ENCODE measurements around the gene ABHD3.
"Not testable (repeated sequence)": the region's sequence is repeated elsewhere in the genome, so short reads cannot be mapped to it uniquely, and the experiment has no call there.

ABHD3 gene

DNA sequence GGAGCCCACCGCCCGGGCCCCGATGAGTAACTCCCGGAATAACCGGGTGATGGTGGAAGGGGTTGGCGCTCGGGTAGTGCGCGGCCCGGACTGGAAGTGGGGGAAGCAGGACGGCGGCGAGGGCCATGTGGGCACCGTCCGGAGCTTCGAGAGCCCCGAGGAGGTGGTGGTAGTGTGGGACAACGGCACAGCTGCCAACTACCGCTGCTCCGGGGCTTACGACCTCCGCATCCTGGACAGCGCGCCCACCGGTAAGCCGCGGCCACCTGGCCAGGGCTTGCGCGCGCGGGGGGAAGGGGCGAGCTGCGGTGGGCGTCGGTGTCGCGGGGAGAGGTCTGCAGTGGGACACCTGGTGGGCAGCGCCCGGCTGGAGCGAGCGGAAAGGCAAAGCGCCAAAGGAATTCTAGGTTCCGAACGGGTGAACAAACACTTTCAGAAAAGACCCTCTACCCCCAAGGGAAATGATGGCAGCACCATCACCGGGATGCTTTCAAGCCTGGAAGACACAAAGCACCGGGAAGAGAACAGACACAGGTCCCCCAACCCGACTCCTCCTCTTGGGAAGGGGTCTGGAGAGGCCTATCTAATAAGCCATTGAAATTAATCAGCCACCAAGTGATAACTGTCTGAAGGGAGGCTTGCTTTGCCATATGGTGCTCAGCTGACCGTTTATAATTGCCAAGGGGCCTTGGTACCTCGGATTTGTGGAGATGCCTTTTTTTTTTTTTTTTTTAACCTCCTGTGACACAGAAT, 37.2 kb upstream of the ABHD3 start:
- DNase-seq (ENCODE audit: low spot score), result no peak
- TF ChIP-seq, protein P1, sequence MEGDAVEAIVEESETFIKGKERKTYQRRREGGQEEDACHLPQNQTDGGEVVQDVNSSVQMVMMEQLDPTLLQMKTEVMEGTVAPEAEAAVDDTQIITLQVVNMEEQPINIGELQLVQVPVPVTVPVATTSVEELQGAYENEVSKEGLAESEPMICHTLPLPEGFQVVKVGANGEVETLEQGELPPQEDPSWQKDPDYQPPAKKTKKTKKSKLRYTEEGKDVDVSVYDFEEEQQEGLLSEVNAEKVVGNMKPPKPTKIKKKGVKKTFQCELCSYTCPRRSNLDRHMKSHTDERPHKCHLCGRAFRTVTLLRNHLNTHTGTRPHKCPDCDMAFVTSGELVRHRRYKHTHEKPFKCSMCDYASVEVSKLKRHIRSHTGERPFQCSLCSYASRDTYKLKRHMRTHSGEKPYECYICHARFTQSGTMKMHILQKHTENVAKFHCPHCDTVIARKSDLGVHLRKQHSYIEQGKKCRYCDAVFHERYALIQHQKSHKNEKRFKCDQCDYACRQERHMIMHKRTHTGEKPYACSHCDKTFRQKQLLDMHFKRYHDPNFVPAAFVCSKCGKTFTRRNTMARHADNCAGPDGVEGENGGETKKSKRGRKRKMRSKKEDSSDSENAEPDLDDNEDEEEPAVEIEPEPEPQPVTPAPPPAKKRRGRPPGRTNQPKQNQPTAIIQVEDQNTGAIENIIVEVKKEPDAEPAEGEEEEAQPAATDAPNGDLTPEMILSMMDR (IDR thresholded peaks at IDR 0.05; ENCODE audit: extremely low read depth, missing control alignments), result no peak

DNA sequence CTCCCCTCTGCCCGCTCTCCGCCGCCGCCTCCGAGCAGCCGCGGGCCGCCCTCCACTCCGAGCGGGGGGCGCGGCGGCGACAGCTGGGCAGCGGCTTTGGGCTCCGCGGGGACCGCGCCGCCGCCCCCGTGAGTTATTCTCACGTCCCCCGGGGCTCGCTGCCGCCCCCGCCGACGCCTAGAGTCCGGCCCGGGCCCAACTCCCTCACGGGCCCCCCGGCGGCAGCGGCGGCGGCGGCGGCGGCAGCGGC, 36.7 kb upstream of the ABHD3 start:
- TF ChIP-seq, protein P1 (IDR thresholded peaks at IDR 0.05; ENCODE audit: extremely low read depth, missing control alignments), result no peak
- no peak for DNase-seq (ENCODE audit: low spot score)

DNA sequence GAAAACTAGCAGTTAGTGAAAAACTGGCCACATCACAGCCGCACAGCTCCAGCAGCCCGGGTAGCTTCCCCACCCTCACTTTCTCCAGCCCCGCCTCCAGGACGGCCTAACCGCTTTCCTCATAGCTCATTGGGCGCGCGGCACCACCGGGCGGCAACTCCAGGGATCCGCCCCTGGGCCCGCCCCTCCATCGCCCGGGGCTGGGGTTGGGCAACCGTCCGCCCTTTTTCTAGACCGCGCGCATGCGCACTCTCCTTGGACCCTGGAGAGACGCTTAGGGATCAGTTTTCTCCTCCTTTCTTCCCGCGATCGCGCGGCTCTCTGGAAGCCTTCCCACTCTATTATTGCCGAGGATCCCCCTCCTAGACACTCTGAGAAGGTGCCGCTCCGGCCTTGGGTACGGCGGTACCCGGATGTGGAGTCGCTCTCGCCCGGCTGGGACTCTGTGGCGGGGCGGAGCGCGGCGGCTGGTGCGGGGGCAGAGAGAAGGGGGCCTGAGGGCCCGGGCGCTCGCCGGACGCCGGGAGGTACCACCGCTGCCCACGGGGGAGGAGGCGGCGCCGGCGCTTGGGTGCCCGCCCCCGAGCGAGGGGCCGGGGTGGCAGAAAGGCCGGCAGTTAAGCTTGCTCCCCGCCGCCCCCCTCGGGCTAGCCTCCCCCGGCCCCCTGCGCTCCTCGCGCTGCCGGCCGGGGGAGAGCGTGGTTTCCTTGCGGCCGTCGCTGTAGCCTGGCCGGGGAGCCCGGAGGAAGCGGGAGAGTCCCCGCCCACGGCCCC, 36.2 kb upstream of the ABHD3 start, which contains the start of gene MIB1:
MIB1 (plus strand) TSS at position 255 of the 774 bp plus-strand sequence. CDS start 792 bp downstream, outside the sequence.
- peak; percentile 96 for DNase-seq (ENCODE audit: low spot score)
- TF ChIP-seq, protein P1 (IDR thresholded peaks at IDR 0.05; ENCODE audit: extremely low read depth, missing control alignments), result no peak

DNA sequence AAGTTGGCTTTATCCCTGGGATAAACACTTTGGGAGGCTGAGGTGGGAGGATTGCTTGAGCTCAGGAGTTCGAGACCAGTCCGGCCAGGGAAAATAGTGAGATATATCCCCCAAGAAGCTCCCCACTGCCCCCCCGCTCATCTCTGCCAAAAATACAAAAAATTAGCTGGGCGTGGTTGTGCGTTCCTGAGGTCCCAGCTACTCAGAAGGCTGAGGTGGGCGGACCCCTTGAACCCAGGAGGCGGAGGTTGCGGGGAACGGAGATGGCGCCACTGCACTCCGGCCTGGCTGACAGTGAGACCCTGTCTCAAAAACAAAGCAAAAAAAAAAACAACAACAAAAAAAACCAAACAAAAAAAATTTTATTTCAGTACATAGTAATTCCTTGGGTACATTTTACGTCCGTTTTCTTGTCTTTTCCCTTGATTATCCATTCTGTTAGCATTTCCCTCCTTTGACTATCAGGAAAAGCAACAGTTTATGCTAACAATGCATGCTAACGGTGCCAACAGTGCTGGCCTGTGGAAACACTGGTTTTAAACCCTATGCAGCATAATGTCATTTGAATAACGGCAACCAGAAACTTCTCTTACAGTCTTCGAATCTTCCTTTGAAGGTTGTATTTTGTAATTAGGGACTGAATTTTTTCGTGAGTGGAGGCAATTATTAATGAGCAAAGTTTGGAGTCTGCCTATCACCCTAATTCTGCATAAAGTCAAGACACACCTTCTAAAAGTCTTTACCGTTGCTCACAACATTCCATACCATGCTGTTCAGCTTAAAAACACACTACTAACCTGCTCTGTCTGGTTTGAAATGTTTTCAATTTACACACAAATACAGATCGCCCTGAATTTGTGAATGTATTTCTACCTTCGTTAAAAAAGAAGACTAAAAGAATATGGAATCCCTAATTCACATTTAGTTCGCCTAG, 35.3 kb upstream of the ABHD3 start:
- no peak for DNase-seq (ENCODE audit: low spot score)
- TF ChIP-seq, protein P1 (IDR thresholded peaks at IDR 0.05; ENCODE audit: extremely low read depth, missing control alignments), result no peak

DNA sequence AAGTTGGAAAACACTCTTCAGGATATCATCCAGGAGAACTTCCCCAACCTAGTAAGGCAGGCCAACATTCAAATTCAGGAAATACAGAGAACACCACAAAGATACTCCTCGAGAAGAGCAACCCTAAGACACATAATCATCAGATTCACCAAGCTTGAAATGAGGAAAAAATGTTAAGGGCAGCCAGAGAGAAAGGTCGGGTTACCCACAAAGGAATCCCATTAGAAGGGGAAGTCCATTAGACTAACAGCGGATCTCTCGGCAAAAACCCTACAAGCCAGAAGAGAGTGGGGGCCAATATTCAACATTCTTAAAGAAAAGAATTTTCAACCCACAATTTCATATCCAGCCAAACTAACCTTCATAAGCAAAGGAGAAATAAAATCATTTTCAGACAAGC, 32.4 kb upstream of the ABHD3 start:
- DNase-seq (ENCODE audit: low spot score), result not testable (repeated sequence)

DNA sequence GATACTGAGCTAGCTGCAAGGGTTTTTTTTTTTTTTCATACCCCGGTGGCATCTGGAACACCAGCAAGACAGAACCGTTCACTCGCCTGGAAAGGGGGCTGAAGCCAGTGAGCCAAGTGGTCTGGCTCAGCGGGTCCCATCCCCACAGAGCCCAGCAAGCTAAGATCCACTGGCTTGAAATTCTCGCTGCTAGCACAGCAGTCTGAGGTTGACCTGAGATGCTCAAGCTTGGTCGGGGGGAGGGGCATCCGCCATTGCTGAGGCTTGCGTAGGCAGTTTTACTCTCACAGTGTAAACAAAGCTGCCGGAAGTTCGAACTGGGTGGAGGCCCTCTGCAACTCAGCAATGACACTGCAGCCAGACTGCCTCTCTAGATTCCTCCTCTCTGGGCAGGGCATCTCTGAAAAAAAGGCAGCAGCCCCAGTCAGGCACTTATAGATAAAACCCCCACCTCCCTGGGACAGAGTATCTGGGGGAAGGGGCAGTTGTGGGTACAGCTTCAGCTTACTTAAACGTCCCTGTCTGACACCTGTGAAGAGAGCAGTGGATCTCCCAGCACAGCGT, 31.0 kb upstream of the ABHD3 start:
- DNase-seq (ENCODE audit: low spot score), result no peak
- TF ChIP-seq, protein P1 (IDR thresholded peaks at IDR 0.05; ENCODE audit: extremely low read depth, missing control alignments), result no peak

DNA sequence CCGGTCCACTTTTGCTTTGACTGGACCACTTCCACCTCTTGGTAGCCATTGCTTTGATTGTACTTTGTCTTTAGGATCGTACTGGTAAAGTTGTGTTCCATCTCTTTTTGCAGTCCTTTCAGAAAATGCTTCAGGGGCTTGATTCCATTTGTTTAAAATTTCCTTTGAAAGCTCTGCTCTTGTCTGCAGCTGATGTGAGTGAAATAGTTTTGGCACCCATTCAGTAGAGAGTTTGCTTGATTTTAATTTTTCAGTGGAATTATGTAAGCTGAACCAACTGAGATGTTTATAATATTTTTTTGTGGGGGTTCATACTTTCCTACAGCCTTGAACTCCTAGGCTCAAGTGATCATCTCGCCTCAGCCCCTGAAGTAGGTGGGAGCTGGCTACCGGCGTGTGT, 28.4 kb upstream of the ABHD3 start:
- no peak for DNase-seq (ENCODE audit: low spot score)
- TF ChIP-seq, protein P1 (IDR thresholded peaks at IDR 0.05; ENCODE audit: extremely low read depth, missing control alignments), result no peak
